IgD-negative memory B cell (primary cell): ENCODE data around the gene PPP1R12C. TPM values are rescaled to one million over a fixed set of nuclear protein-coding genes. Genes with fewer than 3 reads are reported as not detected.

ENCODE experiments used
- H3K27ac Mint-ChIP-seq, 3 donors: one replicate each; pipeline ENCODE4 v1.8.0; 2020 to 2022; ENCODE audit warnings: mild to moderate bottlenecking in 3 of 3, mixed read lengths in 3 of 3, moderate library complexity in 1 of 3
- H3K27me3 Mint-ChIP-seq: one replicate; pipeline ENCODE4 v1.8.0; 2021; ENCODE audit warnings: mixed read lengths
- H3K36me3 Mint-ChIP-seq: one replicate; pipeline ENCODE4 v1.8.0; 2020; ENCODE audit warnings: mild to moderate bottlenecking, mixed read lengths
- H3K4me1 Mint-ChIP-seq, 3 donors: one replicate each; pipeline ENCODE4 v1.8.0; 2020 to 2022; ENCODE audit warnings: mixed read lengths in 3 of 3, mild to moderate bottlenecking in 1 of 3
- H3K4me3 Mint-ChIP-seq, 4 donors: one replicate each; pipeline ENCODE4 v1.8.0; 2020 to 2022; ENCODE audit warnings: mild to moderate bottlenecking in 4 of 4, mixed read lengths in 4 of 4, moderate library complexity in 3 of 4
- H3K9me3 Mint-ChIP-seq, 3 donors: one replicate each; pipeline ENCODE4 v1.8.0; 2020 to 2021; ENCODE audit warnings: mixed read lengths in 3 of 3, mild to moderate bottlenecking in 1 of 3
- polyA plus RNA-seq: library from polyadenylated mRNA; unstranded; fragments of 300-500 nt; fragmentation: Illumina TruSeq; gene quantifications from one replicate; pipeline ENCODE4 v1.2.3, GENCODE V29; 2021

PPP1R12C gene
- polyA plus RNA-seq, 1 donor from 2014 or later: 7.4 TPM

GRCh38 chr19:55046975-55047622 lies 70.3 kb downstream of the PPP1R12C start:
- H3K9me3 Mint-ChIP-seq: no peaks in the 10 kb centered on the region
- H3K4me1 Mint-ChIP-seq: no peaks in the 10 kb centered on the region
- no peaks in the 10 kb centered on the region for H3K36me3 Mint-ChIP-seq
- H3K27ac Mint-ChIP-seq: no peak overlapping the region
- H3K4me3 Mint-ChIP-seq: no peak overlapping the region
- H3K27me3 Mint-ChIP-seq: no peaks in the 10 kb centered on the region

- Mint-ChIP-seq H3K36me3 (peaks cover 3% of the 10 kb centered on the region), H3K9me3 (no peaks in the 10 kb centered on the region), H3K27me3 (no peaks in the 10 kb centered on the region), H3K4me1 (peaks cover 0 to 2% (median 0%) of the 10 kb centered on the region in 3 donors), H3K4me3 (no peak overlapping the region), H3K27ac (no peak overlapping the region)
These were observed 72.4 kb downstream of the PPP1R12C start for GRCh38 chr19:55044771-55045716.

- no peak overlapping the region for H3K27ac Mint-ChIP-seq
- no peaks in the 10 kb centered on the region for H3K27me3 Mint-ChIP-seq
- peaks cover 3% of the 10 kb centered on the region for H3K36me3 Mint-ChIP-seq
- H3K4me3 Mint-ChIP-seq: no peak overlapping the region
- H3K4me1 Mint-ChIP-seq: peaks cover 0 to 2% (median 0%) of the 10 kb centered on the region in 3 donors
- no peaks in the 10 kb centered on the region for H3K9me3 Mint-ChIP-seq
These were observed 73.2 kb downstream of the PPP1R12C start for GRCh38 chr19:55044286-55044685.

- no peaks in the 10 kb centered on the region for H3K27me3 Mint-ChIP-seq
- peaks cover 3% of the 10 kb centered on the region for H3K36me3 Mint-ChIP-seq
- H3K27ac Mint-ChIP-seq: peak overlapping the region in 2 of 3 donors; percentile 56 to 63
- no peak overlapping the region for H3K4me3 Mint-ChIP-seq
- no peaks in the 10 kb centered on the region for H3K9me3 Mint-ChIP-seq
- peaks cover 0 to 2% (median 0%) of the 10 kb centered on the region in 3 donors for H3K4me1 Mint-ChIP-seq
These were observed 74.7 kb downstream of the PPP1R12C start for GRCh38 chr19:55042688-55043087.

GRCh38 chr19:55042344-55042678 lies 75.1 kb downstream of the PPP1R12C start:
- H3K4me1 Mint-ChIP-seq: peaks cover 0 to 2% (median 0%) of the 10 kb centered on the region in 3 donors
- H3K27ac Mint-ChIP-seq: peak overlapping the region in 2 of 3 donors; percentile 56 to 63
- no peaks in the 10 kb centered on the region for H3K27me3 Mint-ChIP-seq
- H3K9me3 Mint-ChIP-seq: no peaks in the 10 kb centered on the region
- no peak overlapping the region for H3K4me3 Mint-ChIP-seq
- peaks cover 3% of the 10 kb centered on the region for H3K36me3 Mint-ChIP-seq

- H3K4me3 Mint-ChIP-seq: no peak overlapping the region
- peaks cover 3% of the 10 kb centered on the region for H3K36me3 Mint-ChIP-seq
- H3K27me3 Mint-ChIP-seq: no peaks in the 10 kb centered on the region
- H3K9me3 Mint-ChIP-seq: no peaks in the 10 kb centered on the region
- peaks cover 0 to 2% (median 0%) of the 10 kb centered on the region in 3 donors for H3K4me1 Mint-ChIP-seq
- H3K27ac Mint-ChIP-seq: peak overlapping the region in 1 of 3 donors; percentile 33
These were observed 75.7 kb downstream of the PPP1R12C start for GRCh38 chr19:55041627-55042343.

GRCh38 chr19:55041244-55041626 lies 76.2 kb downstream of the PPP1R12C start:
- Mint-ChIP-seq H3K4me3 (no peak overlapping the region), H3K27me3 (no peaks in the 10 kb centered on the region), H3K4me1 (peaks cover 0 to 2% (median 0%) of the 10 kb centered on the region in 3 donors), H3K27ac (no peak overlapping the region), H3K36me3 (peaks cover 3% of the 10 kb centered on the region), H3K9me3 (no peaks in the 10 kb centered on the region)

Other genes with a start within 250 kb of the PPP1R12C start
- 0.15 TPM for gene FCAR, start 243.4 kb downstream of the PPP1R12C start, polyA plus RNA-seq
- 0.63 TPM for gene NCR1, start 211.5 kb downstream of the PPP1R12C start, polyA plus RNA-seq
- gene NLRP7, start 170.1 kb downstream of the PPP1R12C start, polyA plus RNA-seq: 1.4 TPM
- gene NLRP2, start 151.3 kb downstream of the PPP1R12C start, polyA plus RNA-seq: 6.7 TPM
- gene GP6, start 79.4 kb downstream of the PPP1R12C start, polyA plus RNA-seq: 0.55 TPM
- gene RDH13, start 54.5 kb downstream of the PPP1R12C start, polyA plus RNA-seq: 18.7 TPM
- gene EPS8L1, start 41.8 kb downstream of the PPP1R12C start, polyA plus RNA-seq: 0.93 TPM
- not detected for gene TNNT1, start 31.6 kb upstream of the PPP1R12C start, polyA plus RNA-seq
- not detected for gene TNNI3, start 40.1 kb upstream of the PPP1R12C start, polyA plus RNA-seq
- not detected for gene DNAAF3, start 49.0 kb upstream of the PPP1R12C start, polyA plus RNA-seq
- gene SYT5, start 62.7 kb upstream of the PPP1R12C start, polyA plus RNA-seq: 0.43 TPM
- not detected for gene PTPRH, start 91.9 kb upstream of the PPP1R12C start, polyA plus RNA-seq
- gene TMEM86B, start 111.1 kb upstream of the PPP1R12C start, polyA plus RNA-seq: 1.4 TPM
- 47.0 TPM for gene PPP6R1, start 141.4 kb upstream of the PPP1R12C start, polyA plus RNA-seq
- gene HSPBP1, start 162.5 kb upstream of the PPP1R12C start, polyA plus RNA-seq: 34.1 TPM
- 0.34 TPM for gene BRSK1, start 166.4 kb upstream of the PPP1R12C start, polyA plus RNA-seq
- not detected for gene TMEM150B, start 207.7 kb upstream of the PPP1R12C start, polyA plus RNA-seq
- 2.3 TPM for gene KMT5C, start 222.2 kb upstream of the PPP1R12C start, polyA plus RNA-seq
- gene COX6B2, start 237.1 kb upstream of the PPP1R12C start, polyA plus RNA-seq: not detected
- not detected for gene GARIN5B, start 245.6 kb upstream of the PPP1R12C start, polyA plus RNA-seq